ENCODE measurements around the gene ATP2A3. TPM values are rescaled to one million over a fixed set of nuclear protein-coding genes. Genes with fewer than 3 reads are reported as not detected.

ATP2A3 gene
- total RNA-seq, 2 donors from 2014 or later, result 16.3 to 44.5 TPM

DNA sequence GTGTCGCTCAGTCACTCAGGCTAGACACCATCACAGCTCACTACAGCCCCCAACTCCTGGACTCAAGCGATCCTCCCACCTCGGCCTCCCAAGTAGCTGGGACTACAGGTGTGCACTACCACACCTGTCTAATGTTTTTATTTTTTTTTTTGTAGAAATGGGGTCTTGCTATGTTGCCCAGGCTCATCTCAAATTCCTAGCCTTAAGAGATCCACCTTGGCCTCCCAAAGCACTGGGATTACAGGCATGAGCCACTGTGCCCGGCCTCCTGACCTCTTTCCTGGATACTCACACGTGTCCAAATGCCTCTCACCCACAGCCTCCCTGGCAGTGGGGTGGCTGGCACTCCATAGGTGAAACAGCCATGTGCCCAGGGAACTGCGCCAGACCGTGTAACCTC is 88.9 kb downstream of the ATP2A3 start:
- Histone ChIP-seq H3K27ac (no peak overlapping the region), H3K36me3 (no peaks in the 10 kb centered on the region), H3K27me3 (replicated peaks; ENCODE audit: insufficient read depth) (no peaks in the 10 kb centered on the region), H3K9me3 (no peaks in the 10 kb centered on the region), H3K4me1 (replicated peaks) (no peaks in the 10 kb centered on the region), H3K4me3 (no peak overlapping the region)
- DNase-seq (ENCODE audit: low spot score), result no peak
- intact Hi-C loops (cut with DNase I), result no loop called here
- 95% methylated on average over 7 of the region's 7 CpGs for WGBS
- TF ChIP-seq POLR2AphosphoS5 (IDR thresholded peaks at IDR 0.05), result no peak
- TF ChIP-seq, protein P1, sequence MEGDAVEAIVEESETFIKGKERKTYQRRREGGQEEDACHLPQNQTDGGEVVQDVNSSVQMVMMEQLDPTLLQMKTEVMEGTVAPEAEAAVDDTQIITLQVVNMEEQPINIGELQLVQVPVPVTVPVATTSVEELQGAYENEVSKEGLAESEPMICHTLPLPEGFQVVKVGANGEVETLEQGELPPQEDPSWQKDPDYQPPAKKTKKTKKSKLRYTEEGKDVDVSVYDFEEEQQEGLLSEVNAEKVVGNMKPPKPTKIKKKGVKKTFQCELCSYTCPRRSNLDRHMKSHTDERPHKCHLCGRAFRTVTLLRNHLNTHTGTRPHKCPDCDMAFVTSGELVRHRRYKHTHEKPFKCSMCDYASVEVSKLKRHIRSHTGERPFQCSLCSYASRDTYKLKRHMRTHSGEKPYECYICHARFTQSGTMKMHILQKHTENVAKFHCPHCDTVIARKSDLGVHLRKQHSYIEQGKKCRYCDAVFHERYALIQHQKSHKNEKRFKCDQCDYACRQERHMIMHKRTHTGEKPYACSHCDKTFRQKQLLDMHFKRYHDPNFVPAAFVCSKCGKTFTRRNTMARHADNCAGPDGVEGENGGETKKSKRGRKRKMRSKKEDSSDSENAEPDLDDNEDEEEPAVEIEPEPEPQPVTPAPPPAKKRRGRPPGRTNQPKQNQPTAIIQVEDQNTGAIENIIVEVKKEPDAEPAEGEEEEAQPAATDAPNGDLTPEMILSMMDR (IDR thresholded peaks at IDR 0.05), result no peak

Other genes starting within 250 kb of the ATP2A3 start
- 1 to 10 TPM; 1.0 to 3.9 TPM for gene HASPIN, start 240.5 kb downstream of the ATP2A3 start, total RNA-seq
- gene ITGAE, start 163.2 kb downstream of the ATP2A3 start, total RNA-seq, result 10 to 100 TPM; 16.2 to 27.6 TPM
- gene NCBP3, start 118.2 kb downstream of the ATP2A3 start, total RNA-seq, result 100 to 1,000 TPM in 1 of 2 donors, 10 to 100 TPM in 1; 14.8 to 370 TPM
- gene CAMKK1, start 71.4 kb downstream of the ATP2A3 start, total RNA-seq, result 10 to 100 TPM in 1 of 2 donors, 1 to 10 TPM in 1; 2.0 to 12.8 TPM
- gene P2RX1, start 48.0 kb downstream of the ATP2A3 start, total RNA-seq, result 10 to 100 TPM in 1 of 2 donors, 1 to 10 TPM in 1; 3.8 to 22.5 TPM
- gene ZZEF1, start 178.6 kb upstream of the ATP2A3 start, total RNA-seq, result 10 to 100 TPM; 34.0 to 73.8 TPM
- 10 to 100 TPM; 42.8 to 62.9 TPM for gene CYB5D2, start 178.8 kb upstream of the ATP2A3 start, total RNA-seq

Data from prostate gland (tissue), 2 donors.